ENCODE results near the gene FNIP1. TPM values are rescaled to one million over a fixed set of nuclear protein-coding genes. Genes with fewer than 3 reads are reported as not detected.

Gene FNIP1
- total RNA-seq, 1 experiment from 2014 or later: 16.4 TPM

DNA sequence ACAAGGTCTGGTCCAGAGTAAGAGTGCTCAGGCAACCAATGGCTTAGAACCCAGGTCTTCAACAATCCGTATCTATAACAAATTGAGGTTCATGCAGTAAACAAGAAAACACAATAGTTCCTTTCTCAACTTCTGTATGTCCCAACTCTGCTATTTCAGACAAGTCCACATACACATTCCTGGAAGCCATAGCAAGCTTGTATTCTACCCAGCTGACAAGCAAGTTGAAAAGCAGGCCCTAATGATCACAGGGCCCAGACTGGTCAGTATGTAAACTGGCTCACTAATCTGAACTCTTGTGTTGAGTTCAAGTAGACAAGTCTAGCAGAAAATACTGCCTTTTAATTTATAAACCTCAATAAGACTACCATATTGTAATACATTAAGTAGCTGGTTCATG lies 26.9 kb downstream of the FNIP1 start:
- TF ChIP-seq POLR2A (IDR thresholded peaks at IDR 0.05; ENCODE audit: borderline replicate concordance, extremely low read depth, insufficient read depth, insufficient read length) (no peak), YY1 (IDR thresholded peaks at IDR 0.05; ENCODE audit: extremely low read depth, insufficient replicate concordance, low read depth, low read length) (no peak), SRF (IDR thresholded peaks at IDR 0.05; ENCODE audit: low read depth) (no peak), CBX3 (IDR thresholded peaks at IDR 0.05; ENCODE audit: low read depth) (no peak), ELF1 (IDR thresholded peaks at IDR 0.05; ENCODE audit: borderline replicate concordance, low read depth) (no peak), JUND (IDR thresholded peaks at IDR 0.05) (no peak), TCF7L2 (IDR thresholded peaks at IDR 0.05; ENCODE audit: borderline replicate concordance, extremely low read depth, insufficient read depth, insufficient read length) (no peak)
- TF ChIP-seq, protein P1, sequence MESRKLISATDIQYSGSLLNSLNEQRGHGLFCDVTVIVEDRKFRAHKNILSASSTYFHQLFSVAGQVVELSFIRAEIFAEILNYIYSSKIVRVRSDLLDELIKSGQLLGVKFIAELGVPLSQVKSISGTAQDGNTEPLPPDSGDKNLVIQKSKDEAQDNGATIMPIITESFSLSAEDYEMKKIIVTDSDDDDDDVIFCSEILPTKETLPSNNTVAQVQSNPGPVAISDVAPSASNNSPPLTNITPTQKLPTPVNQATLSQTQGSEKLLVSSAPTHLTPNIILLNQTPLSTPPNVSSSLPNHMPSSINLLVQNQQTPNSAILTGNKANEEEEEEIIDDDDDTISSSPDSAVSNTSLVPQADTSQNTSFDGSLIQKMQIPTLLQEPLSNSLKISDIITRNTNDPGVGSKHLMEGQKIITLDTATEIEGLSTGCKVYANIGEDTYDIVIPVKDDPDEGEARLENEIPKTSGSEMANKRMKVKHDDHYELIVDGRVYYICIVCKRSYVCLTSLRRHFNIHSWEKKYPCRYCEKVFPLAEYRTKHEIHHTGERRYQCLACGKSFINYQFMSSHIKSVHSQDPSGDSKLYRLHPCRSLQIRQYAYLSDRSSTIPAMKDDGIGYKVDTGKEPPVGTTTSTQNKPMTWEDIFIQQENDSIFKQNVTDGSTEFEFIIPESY (IDR thresholded peaks at IDR 0.05; ENCODE audit: extremely low read depth, insufficient replicate concordance, low read length): no peak
- BruUV-seq (replicated peaks): no TSS peak
- CTCF ChIA-PET: no interaction called here
- no peak for ATAC-seq
- Histone ChIP-seq H3K4me2 (ENCODE audit: low read length) (no peak overlapping the region), H3K27me3 (ENCODE audit: insufficient read depth, low read length) (no peaks in the 10 kb centered on the region), H3K4me3 (replicated peaks in 1 of 2; ENCODE audit: low read depth in 1 of 2, low read length in 2 of 2) (no peak overlapping the region), H4K20me1 (ENCODE audit: insufficient read depth) (no peaks in the 10 kb centered on the region), H3K27ac (ENCODE audit: low read depth, low read length) (no peak overlapping the region), H3K9me2 (ENCODE audit: insufficient read depth) (no peaks in the 10 kb centered on the region), H3K9me3 (ENCODE audit: control insufficient read depth in 1 of 2, insufficient read depth in 1 of 2, low read depth in 1 of 2, low read length in 2 of 2) (no peaks in the 10 kb centered on the region; a peak in 1 of 4 replicates), H2AFZ (ENCODE audit: low read depth, low read length, poor library complexity, severe bottlenecking) (no peak overlapping the region), H3K79me2 (ENCODE audit: insufficient read depth, low read length) (peaks cover 91% of the 10 kb centered on the region), H3K36me3 (ENCODE audit: control insufficient read depth in 1 of 2, insufficient read depth in 2 of 2, low read length in 2 of 2) (peaks cover 0 to 2% of the 10 kb centered on the region in 2 experiments; a peak in 1 of 4 replicates), H3K9ac (ENCODE audit: low read length) (no peak overlapping the region), H3K4me1 (ENCODE audit: control insufficient read depth in 1 of 2, insufficient read depth in 2 of 2, low read length in 2 of 2) (no peaks in the 10 kb centered on the region)
- intact Hi-C loops (cut with micrococcal nuclease): no loop called here
- POLR2A ChIA-PET: no interaction called here
- no peak for DNase-seq (ENCODE audit: low read depth, low spot score)
- RAD21 ChIA-PET (ENCODE audit: low non-redundant PET in 1 of 2, low total read pairs in 2 of 2, uncharacterized antibody in 2 of 2, unreplicated experiment in 2 of 2): no interaction called here

DNA sequence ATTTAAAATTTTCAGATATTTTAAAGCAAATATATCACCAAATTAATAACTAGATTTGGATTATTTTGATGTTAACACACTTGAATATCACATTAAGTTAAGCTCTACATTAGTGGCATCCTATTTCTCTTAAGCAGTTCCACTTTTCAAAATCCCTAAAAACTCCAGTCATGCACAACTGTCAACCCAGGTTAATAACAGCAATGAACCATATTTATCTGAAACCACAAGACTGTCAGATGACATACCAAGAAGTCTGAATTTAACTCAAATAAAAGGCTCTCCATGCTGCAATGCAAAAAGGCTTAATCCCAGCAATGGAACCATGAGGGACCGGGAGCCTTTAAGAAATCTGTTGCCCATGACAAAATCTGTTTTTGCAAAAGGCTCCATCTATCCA lies 27.5 kb downstream of the FNIP1 start:
- ChIA-PET RAD21 (ENCODE audit: low non-redundant PET in 1 of 2, low total read pairs in 2 of 2, uncharacterized antibody in 2 of 2, unreplicated experiment in 2 of 2) (no interaction called here), CTCF (no interaction called here), POLR2A (no interaction called here)
- Histone ChIP-seq H3K4me2 (ENCODE audit: low read length) (no peak overlapping the region), H2AFZ (ENCODE audit: low read depth, low read length, poor library complexity, severe bottlenecking) (no peak overlapping the region), H3K27ac (ENCODE audit: low read depth, low read length) (no peak overlapping the region), H3K4me3 (replicated peaks in 1 of 2; ENCODE audit: low read depth in 1 of 2, low read length in 2 of 2) (no peak overlapping the region), H3K36me3 (ENCODE audit: control insufficient read depth in 1 of 2, insufficient read depth in 2 of 2, low read length in 2 of 2) (peaks cover 0 to 4% of the 10 kb centered on the region in 2 experiments; a peak in 1 of 4 replicates), H3K4me1 (ENCODE audit: control insufficient read depth in 1 of 2, insufficient read depth in 2 of 2, low read length in 2 of 2) (no peaks in the 10 kb centered on the region), H3K9ac (ENCODE audit: low read length) (no peak overlapping the region), H3K9me2 (ENCODE audit: insufficient read depth) (no peaks in the 10 kb centered on the region), H4K20me1 (ENCODE audit: insufficient read depth) (no peaks in the 10 kb centered on the region), H3K27me3 (ENCODE audit: insufficient read depth, low read length) (no peaks in the 10 kb centered on the region), H3K79me2 (ENCODE audit: insufficient read depth, low read length) (peaks cover 90% of the 10 kb centered on the region), H3K9me3 (ENCODE audit: control insufficient read depth in 1 of 2, insufficient read depth in 1 of 2, low read depth in 1 of 2, low read length in 2 of 2) (no peaks in the 10 kb centered on the region; a peak in 1 of 4 replicates)
- DNase-seq (ENCODE audit: low read depth, low spot score): no peak
- no peak for TF ChIP-seq EZH2 (IDR thresholded peaks at IDR 0.05)
- no peak for TF ChIP-seq POLR2A (IDR thresholded peaks at IDR 0.05; ENCODE audit: borderline replicate concordance, extremely low read depth, insufficient read depth, insufficient read length)
- BruUV-seq (replicated peaks): no TSS peak
- ATAC-seq: no peak
- intact Hi-C loops (cut with micrococcal nuclease): no loop called here

Measured in HCT116 (cell line).